ENCODE data around the gene TIMM29.

DNA sequence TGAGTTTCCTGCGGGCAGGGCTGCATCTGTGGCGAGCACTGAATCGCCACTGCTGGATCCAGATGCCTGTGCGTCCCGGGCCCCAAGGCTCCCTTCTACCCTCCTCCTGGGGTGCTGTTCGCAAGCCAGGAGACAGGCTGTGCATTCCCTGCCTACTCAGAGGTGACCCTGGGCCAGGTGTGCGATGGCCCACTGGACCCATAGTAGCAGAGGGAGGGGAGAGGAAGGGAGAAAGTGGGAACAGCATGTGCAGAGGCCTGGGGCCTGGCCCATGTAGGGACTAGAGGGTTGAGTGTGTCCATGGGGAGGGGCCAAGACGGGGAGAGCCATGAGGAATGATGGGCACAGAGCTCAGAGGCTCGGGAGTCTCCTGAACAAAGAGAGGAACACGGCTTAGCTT is 30.0 kb upstream of the TIMM29 start:
- TF ChIP-seq, protein P1, sequence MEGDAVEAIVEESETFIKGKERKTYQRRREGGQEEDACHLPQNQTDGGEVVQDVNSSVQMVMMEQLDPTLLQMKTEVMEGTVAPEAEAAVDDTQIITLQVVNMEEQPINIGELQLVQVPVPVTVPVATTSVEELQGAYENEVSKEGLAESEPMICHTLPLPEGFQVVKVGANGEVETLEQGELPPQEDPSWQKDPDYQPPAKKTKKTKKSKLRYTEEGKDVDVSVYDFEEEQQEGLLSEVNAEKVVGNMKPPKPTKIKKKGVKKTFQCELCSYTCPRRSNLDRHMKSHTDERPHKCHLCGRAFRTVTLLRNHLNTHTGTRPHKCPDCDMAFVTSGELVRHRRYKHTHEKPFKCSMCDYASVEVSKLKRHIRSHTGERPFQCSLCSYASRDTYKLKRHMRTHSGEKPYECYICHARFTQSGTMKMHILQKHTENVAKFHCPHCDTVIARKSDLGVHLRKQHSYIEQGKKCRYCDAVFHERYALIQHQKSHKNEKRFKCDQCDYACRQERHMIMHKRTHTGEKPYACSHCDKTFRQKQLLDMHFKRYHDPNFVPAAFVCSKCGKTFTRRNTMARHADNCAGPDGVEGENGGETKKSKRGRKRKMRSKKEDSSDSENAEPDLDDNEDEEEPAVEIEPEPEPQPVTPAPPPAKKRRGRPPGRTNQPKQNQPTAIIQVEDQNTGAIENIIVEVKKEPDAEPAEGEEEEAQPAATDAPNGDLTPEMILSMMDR (IDR thresholded peaks at IDR 0.05): no peak
- no peak for TF ChIP-seq POLR2A (IDR thresholded peaks at IDR 0.05)
